Measurements from ENCODE around the gene NRIP1.

NRIP1 gene

GRCh38 chr21:14962217-14962616 is 102.6 kb downstream of the NRIP1 start:
- Histone ChIP-seq H3K9me3 (no peaks in the 10 kb centered on the region), H3K27ac (no peak overlapping the region), H3K4me3 (ENCODE audit: low read depth in 1 of 2, low read length in 1 of 2) (no peak overlapping the region), H3K4me1 (ENCODE audit: control insufficient read depth in 1 of 2, insufficient read depth in 1 of 2, low read depth in 1 of 2, low read length in 1 of 2) (no peaks in the 10 kb centered on the region), H3K36me3 (peaks cover 11% of the 10 kb centered on the region), H3K27me3 (no peaks in the 10 kb centered on the region)
- no peak for TF ChIP-seq CTCF (IDR thresholded peaks at IDR 0.05)

- no peaks in the 10 kb centered on the region for H3K9me3 ChIP-seq
- no peak for TF ChIP-seq CTCF (IDR thresholded peaks at IDR 0.05)
- no peaks in the 10 kb centered on the region for H3K27me3 ChIP-seq
- H3K36me3 ChIP-seq: peaks cover 4% of the 10 kb centered on the region
- no peak overlapping the region for H3K27ac ChIP-seq
- no peak overlapping the region for H3K4me3 ChIP-seq (ENCODE audit: low read depth in 1 of 2, low read length in 1 of 2)
- H3K4me1 ChIP-seq (ENCODE audit: control insufficient read depth in 1 of 2, insufficient read depth in 1 of 2, low read depth in 1 of 2, low read length in 1 of 2): no peaks in the 10 kb centered on the region
Measured at GRCh38 chr21:14961502-14961901, 103.3 kb downstream of the NRIP1 start.

- Histone ChIP-seq H3K27me3 (no peaks in the 10 kb centered on the region), H3K36me3 (no peaks in the 10 kb centered on the region), H3K9me3 (no peaks in the 10 kb centered on the region), H3K4me3 (ENCODE audit: low read depth in 1 of 2, low read length in 1 of 2) (no peak overlapping the region), H3K4me1 (ENCODE audit: control insufficient read depth in 1 of 2, insufficient read depth in 1 of 2, low read depth in 1 of 2, low read length in 1 of 2) (no peaks in the 10 kb centered on the region), H3K27ac (no peak overlapping the region)
- TF ChIP-seq CTCF (IDR thresholded peaks at IDR 0.05): no peak
Measured at GRCh38 chr21:14959343-14959742, 105.5 kb downstream of the NRIP1 start.

- Histone ChIP-seq H3K4me3 (ENCODE audit: low read depth in 1 of 2, low read length in 1 of 2) (no peak overlapping the region), H3K9me3 (no peaks in the 10 kb centered on the region), H3K27me3 (no peaks in the 10 kb centered on the region), H3K4me1 (ENCODE audit: control insufficient read depth in 1 of 2, insufficient read depth in 1 of 2, low read depth in 1 of 2, low read length in 1 of 2) (no peaks in the 10 kb centered on the region), H3K27ac (no peak overlapping the region), H3K36me3 (no peaks in the 10 kb centered on the region)
- no peak for TF ChIP-seq CTCF (IDR thresholded peaks at IDR 0.05)
Measured at GRCh38 chr21:14957836-14958235, 107.0 kb downstream of the NRIP1 start.

GRCh38 chr21:14956807-14957206 is 108.0 kb downstream of the NRIP1 start:
- no peak for TF ChIP-seq CTCF (IDR thresholded peaks at IDR 0.05)
- Histone ChIP-seq H3K27me3 (no peaks in the 10 kb centered on the region), H3K27ac (no peak overlapping the region), H3K9me3 (no peaks in the 10 kb centered on the region), H3K4me1 (ENCODE audit: control insufficient read depth in 1 of 2, insufficient read depth in 1 of 2, low read depth in 1 of 2, low read length in 1 of 2) (no peaks in the 10 kb centered on the region), H3K36me3 (no peaks in the 10 kb centered on the region), H3K4me3 (ENCODE audit: low read depth in 1 of 2, low read length in 1 of 2) (no peak overlapping the region)

GRCh38 chr21:14955936-14956520 is 108.8 kb downstream of the NRIP1 start:
- no peaks in the 10 kb centered on the region for H3K27me3 ChIP-seq
- H3K9me3 ChIP-seq: no peaks in the 10 kb centered on the region
- H3K27ac ChIP-seq: no peak overlapping the region
- H3K4me1 ChIP-seq (ENCODE audit: control insufficient read depth in 1 of 2, insufficient read depth in 1 of 2, low read depth in 1 of 2, low read length in 1 of 2): no peaks in the 10 kb centered on the region
- no peak overlapping the region for H3K4me3 ChIP-seq (ENCODE audit: low read depth in 1 of 2, low read length in 1 of 2)
- no peak for TF ChIP-seq CTCF (IDR thresholded peaks at IDR 0.05)
- no peaks in the 10 kb centered on the region for H3K36me3 ChIP-seq
